Measurements from ENCODE around the gene METAP1D.

- TF ChIP-seq CTCF (conservative IDR thresholded peaks at IDR 0.05; ENCODE audit: low read depth, low read length) (no peak), EZH2 (IDR thresholded peaks at IDR 0.05; ENCODE audit: borderline replicate concordance, low read depth, low read length, poor library complexity, severe bottlenecking) (no peak)
Observed at GRCh38 chr2:172058660-172059059, 58.9 kb downstream of the METAP1D start.
